Ishikawa (cell line): Measurements from ENCODE around the gene PLA2G2A.

Experiments used
- CEBPB ChIP-seq: IDR thresholded peaks from 2 replicates; pipeline ENCODE4 v1.6.1; 2012
- EP300 ChIP-seq: IDR thresholded peaks from 2 replicates; pipeline ENCODE4 v1.6.1; 2012; ENCODE audit warnings: borderline replicate concordance
- FOXM1 ChIP-seq: IDR thresholded peaks from 2 replicates; pipeline ENCODE4 v1.6.1; 2012; ENCODE audit warnings: low read depth, borderline replicate concordance
- NFIC ChIP-seq: IDR thresholded peaks from 2 replicates; pipeline ENCODE4 v1.6.1; 2012
- RAD21 ChIP-seq: IDR thresholded peaks from 2 replicates; pipeline ENCODE4 v1.6.1; 2012; ENCODE audit warnings: low read depth
- TAF1 ChIP-seq: IDR thresholded peaks from 2 replicates; pipeline ENCODE4 v1.6.1; 2012; ENCODE audit warnings: low read depth, mild to moderate bottlenecking
- TCF12 ChIP-seq: IDR thresholded peaks from 2 replicates; pipeline ENCODE4 v1.6.1; 2012; ENCODE audit warnings: low read depth
- TEAD4 ChIP-seq: IDR thresholded peaks from 2 replicates; pipeline ENCODE4 v1.6.1; 2012
- YY1 ChIP-seq: IDR thresholded peaks from 2 replicates; pipeline ENCODE4 v1.6.1; 2012; ENCODE audit warnings: low read depth
- ZBTB7A ChIP-seq: IDR thresholded peaks from 2 replicates; pipeline ENCODE4 v1.6.1; 2012; ENCODE audit warnings: low read depth
- TF ChIP-seq, protein P1 (sequence below): IDR thresholded peaks from 2 replicates; pipeline ENCODE4 v1.6.1; 2012; ENCODE audit warnings: low read depth, mild to moderate bottlenecking
- TF ChIP-seq, protein P2 (sequence below): IDR thresholded peaks from 2 replicates; pipeline ENCODE4 v1.6.1; 2012
- TF ChIP-seq, protein P3 (sequence below): IDR thresholded peaks from 2 replicates; pipeline ENCODE4 v1.6.1; 2012

DNA sequence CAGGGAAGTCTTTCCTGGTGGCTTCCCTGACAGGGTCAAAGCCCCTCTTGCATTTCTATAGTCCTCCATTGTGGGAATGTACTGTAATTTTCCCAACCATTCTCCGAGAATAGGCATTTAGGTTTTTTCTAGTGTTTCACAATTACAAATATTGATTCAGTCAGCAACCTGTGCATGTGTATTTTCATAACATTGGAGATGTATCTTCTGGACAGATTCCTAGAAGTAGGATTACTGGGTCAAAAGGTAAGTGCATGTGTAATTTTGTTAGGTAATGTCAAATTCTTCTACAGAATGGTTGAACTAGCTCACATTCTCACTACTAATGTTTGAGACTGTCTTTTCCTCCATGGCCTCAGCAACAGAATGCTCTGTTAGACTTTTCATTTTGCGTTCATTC lies 8.3 kb upstream of the PLA2G2A start:
- TF ChIP-seq EP300 (no peak), RAD21 (no peak), TAF1 (no peak), TCF12 (no peak), YY1 (no peak), NFIC (no peak), TEAD4 (no peak), FOXM1 (no peak), CEBPB (no peak), ZBTB7A (no peak)
- TF ChIP-seq, protein P1, sequence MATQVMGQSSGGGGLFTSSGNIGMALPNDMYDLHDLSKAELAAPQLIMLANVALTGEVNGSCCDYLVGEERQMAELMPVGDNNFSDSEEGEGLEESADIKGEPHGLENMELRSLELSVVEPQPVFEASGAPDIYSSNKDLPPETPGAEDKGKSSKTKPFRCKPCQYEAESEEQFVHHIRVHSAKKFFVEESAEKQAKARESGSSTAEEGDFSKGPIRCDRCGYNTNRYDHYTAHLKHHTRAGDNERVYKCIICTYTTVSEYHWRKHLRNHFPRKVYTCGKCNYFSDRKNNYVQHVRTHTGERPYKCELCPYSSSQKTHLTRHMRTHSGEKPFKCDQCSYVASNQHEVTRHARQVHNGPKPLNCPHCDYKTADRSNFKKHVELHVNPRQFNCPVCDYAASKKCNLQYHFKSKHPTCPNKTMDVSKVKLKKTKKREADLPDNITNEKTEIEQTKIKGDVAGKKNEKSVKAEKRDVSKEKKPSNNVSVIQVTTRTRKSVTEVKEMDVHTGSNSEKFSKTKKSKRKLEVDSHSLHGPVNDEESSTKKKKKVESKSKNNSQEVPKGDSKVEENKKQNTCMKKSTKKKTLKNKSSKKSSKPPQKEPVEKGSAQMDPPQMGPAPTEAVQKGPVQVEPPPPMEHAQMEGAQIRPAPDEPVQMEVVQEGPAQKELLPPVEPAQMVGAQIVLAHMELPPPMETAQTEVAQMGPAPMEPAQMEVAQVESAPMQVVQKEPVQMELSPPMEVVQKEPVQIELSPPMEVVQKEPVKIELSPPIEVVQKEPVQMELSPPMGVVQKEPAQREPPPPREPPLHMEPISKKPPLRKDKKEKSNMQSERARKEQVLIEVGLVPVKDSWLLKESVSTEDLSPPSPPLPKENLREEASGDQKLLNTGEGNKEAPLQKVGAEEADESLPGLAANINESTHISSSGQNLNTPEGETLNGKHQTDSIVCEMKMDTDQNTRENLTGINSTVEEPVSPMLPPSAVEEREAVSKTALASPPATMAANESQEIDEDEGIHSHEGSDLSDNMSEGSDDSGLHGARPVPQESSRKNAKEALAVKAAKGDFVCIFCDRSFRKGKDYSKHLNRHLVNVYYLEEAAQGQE: no peak
- TF ChIP-seq, protein P2, sequence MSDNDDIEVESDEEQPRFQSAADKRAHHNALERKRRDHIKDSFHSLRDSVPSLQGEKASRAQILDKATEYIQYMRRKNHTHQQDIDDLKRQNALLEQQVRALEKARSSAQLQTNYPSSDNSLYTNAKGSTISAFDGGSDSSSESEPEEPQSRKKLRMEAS: no peak
- TF ChIP-seq, protein P3, sequence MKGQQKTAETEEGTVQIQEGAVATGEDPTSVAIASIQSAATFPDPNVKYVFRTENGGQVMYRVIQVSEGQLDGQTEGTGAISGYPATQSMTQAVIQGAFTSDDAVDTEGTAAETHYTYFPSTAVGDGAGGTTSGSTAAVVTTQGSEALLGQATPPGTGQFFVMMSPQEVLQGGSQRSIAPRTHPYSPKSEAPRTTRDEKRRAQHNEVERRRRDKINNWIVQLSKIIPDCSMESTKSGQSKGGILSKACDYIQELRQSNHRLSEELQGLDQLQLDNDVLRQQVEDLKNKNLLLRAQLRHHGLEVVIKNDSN: no peak
